K562 (cell line): ENCODE data around the gene VMP1. TPM values are rescaled to one million over a fixed set of nuclear protein-coding genes. Genes with fewer than 3 reads are reported as not detected.

Experiments
- SPI1 ChIP-seq: IDR thresholded peaks from 2 replicates; pipeline ENCODE4 v1.6.1; 2011; ENCODE audit warnings: low read depth, low read length, control low read depth, borderline replicate concordance
- polyA plus RNA-seq, 8 experiments: library from polyadenylated mRNA; depleted of rRNA in 4 of 8; stranded (reverse) in 5 of 8; unstranded in 3 of 8; fragments of >200 nt; fragmentation: Nextera tagmentation in 2 of 8; fragmentation: Illumina TruSeq in 1 of 8; extraction: Ambion mirVana in 2 of 8; extraction: Trizol in 1 of 8; gene quantifications; 2 replicates each; pipeline versions ENCODE4 v1.2.1 to v1.2.3, GENCODE V29; 2011 to 2014; ENCODE audit warnings: inconsistent platforms in 1 of 8, missing spikeins in 1 of 8
- total RNA-seq, 7 experiments: library from RNA; depleted of rRNA in 6 of 7; stranded (reverse); fragments of >200 nt in 6 of 7; fragmentation: Illumina TruSeq in 2 of 7; extraction: Trizol in 2 of 7; gene quantifications; 2 replicates each; pipeline versions ENCODE4 v1.2.1 to v1.2.3, GENCODE V29; 2011 to 2021; ENCODE audit warnings: low replicate concordance in 1 of 7
- TF ChIP-seq, protein P1 (sequence below): IDR thresholded peaks from 3 replicates; pipeline ENCODE4 v1.6.1; 2011; ENCODE audit warnings: borderline replicate concordance, mild to moderate bottlenecking, moderate library complexity; ENCODE audit not compliant: insufficient read length; ENCODE audit errors: extremely low read depth
- TF ChIP-seq, protein P2 (sequence below): fragments of 250-450 bp; sonication (Bioruptor Pico); IDR thresholded peaks from 2 replicates; pipeline ENCODE4 v1.8.0; 2022; ENCODE audit warnings: inconsistent platforms, mild to moderate bottlenecking, moderate library complexity, borderline replicate concordance

Gene VMP1
- total and polyA plus RNA-seq, 9 of the 15 experiments (the other 6 are each of a cell fraction or from before 2014, with no cell fraction given) = 123 to 304 (median 151) TPM

DNA sequence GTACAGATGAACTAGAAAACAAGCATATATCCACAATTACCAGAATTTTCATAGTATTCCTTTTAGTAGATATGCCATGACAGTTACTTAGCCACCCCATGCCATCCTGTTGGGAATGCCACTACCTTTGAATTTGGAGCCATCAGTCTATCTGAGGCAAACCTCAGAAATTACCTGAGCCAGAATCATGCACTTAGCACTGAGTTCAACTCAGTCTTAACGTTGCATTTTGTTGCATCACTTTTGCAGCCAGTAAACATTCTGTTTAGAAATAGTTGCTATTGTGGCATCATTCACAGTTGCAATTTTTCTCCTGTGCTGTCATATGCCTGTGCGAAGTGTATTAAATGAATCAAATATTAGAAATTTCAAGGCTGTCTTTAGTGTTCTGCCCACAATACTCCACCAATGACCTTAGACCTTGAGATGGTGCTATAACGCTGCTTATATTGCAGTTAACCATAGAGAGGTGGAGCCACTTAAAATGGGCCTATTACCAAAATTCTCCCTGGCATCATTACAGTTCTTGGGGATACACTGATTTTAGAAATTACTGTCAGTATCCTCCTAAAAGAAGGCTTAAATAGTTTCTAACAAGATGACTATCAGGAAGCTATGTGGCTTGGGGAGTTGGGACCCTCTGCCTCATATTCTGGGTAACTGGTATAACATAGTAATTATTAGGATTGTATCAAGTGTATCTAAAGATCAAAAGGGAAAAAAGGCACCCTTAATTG is 11.3 kb upstream of the VMP1 start (continued):
- TF ChIP-seq, protein P1, sequence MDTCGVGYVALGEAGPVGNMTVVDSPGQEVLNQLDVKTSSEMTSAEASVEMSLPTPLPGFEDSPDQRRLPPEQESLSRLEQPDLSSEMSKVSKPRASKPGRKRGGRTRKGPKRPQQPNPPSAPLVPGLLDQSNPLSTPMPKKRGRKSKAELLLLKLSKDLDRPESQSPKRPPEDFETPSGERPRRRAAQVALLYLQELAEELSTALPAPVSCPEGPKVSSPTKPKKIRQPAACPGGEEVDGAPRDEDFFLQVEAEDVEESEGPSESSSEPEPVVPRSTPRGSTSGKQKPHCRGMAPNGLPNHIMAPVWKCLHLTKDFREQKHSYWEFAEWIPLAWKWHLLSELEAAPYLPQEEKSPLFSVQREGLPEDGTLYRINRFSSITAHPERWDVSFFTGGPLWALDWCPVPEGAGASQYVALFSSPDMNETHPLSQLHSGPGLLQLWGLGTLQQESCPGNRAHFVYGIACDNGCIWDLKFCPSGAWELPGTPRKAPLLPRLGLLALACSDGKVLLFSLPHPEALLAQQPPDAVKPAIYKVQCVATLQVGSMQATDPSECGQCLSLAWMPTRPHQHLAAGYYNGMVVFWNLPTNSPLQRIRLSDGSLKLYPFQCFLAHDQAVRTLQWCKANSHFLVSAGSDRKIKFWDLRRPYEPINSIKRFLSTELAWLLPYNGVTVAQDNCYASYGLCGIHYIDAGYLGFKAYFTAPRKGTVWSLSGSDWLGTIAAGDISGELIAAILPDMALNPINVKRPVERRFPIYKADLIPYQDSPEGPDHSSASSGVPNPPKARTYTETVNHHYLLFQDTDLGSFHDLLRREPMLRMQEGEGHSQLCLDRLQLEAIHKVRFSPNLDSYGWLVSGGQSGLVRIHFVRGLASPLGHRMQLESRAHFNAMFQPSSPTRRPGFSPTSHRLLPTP = no peak
- no peak for TF ChIP-seq SPI1
- TF ChIP-seq, protein P2, sequence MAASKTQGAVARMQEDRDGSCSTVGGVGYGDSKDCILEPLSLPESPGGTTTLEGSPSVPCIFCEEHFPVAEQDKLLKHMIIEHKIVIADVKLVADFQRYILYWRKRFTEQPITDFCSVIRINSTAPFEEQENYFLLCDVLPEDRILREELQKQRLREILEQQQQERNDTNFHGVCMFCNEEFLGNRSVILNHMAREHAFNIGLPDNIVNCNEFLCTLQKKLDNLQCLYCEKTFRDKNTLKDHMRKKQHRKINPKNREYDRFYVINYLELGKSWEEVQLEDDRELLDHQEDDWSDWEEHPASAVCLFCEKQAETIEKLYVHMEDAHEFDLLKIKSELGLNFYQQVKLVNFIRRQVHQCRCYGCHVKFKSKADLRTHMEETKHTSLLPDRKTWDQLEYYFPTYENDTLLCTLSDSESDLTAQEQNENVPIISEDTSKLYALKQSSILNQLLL (CRISPR knock-in tag) = no peak
